ENCODE measurements around the gene JAZF1.

- TF ChIP-seq YY1 (IDR thresholded peaks at IDR 0.05; ENCODE audit: insufficient read depth, insufficient read length): no peak
- TF ChIP-seq SUZ12 (IDR thresholded peaks at IDR 0.05; ENCODE audit: extremely low read depth, insufficient read depth, insufficient read length): no peak
- TF ChIP-seq ZNF274 (IDR thresholded peaks at IDR 0.05; ENCODE audit: low read depth, low read length): no peak
These were observed 294.9 kb downstream of the JAZF1 start for GRCh38 chr7:27885652-27886051.
